Uterus (tissue), 4 donors: ENCODE results near the gene CAPZB. TPM values are rescaled to one million over a fixed set of nuclear protein-coding genes. Genes with fewer than 3 reads are reported as not detected.

Experiments used
- DNase-seq, 2 donors: peaks; one replicate each; pipeline ENCODE4 v3.0.0-alpha.2; 2019 to 2020
- H3K27ac ChIP-seq, 2 donors: fragments of 200-600 bp; sonication (generic); 1 replicate in 1 of 2; 2 replicates in 1 of 2; pipeline ENCODE4 v1.5.1; 2016 to 2018
- H3K27me3 ChIP-seq, 2 donors: fragments of 200-600 bp; sonication (generic); one replicate each; pipeline ENCODE4 v1.5.1; 2018 to 2019; ENCODE audit warnings: control low read depth in 1 of 2
- H3K36me3 ChIP-seq, 2 donors: fragments of 200-600 bp; sonication (generic); one replicate each; pipeline ENCODE4 v1.5.1; 2019; ENCODE audit warnings: control low read depth in 1 of 2
- H3K4me1 ChIP-seq, 2 donors: fragments of 200-600 bp; sonication (generic); one replicate each; pipeline ENCODE4 v1.5.1; 2018 to 2019; ENCODE audit warnings: control low read depth in 1 of 2
- H3K4me3 ChIP-seq, 2 donors: fragments of 200-600 bp; sonication (generic); 1 replicate in 1 of 2; 2 replicates in 1 of 2; pipeline ENCODE4 v1.5.1; 2018 to 2019; ENCODE audit warnings: mild to moderate bottlenecking in 1 of 2
- H3K9me3 ChIP-seq, 2 donors: fragments of 200-600 bp; sonication (generic); one replicate each; pipeline ENCODE4 v1.5.1; 2019; ENCODE audit warnings: control low read depth in 1 of 2
- POLR2A ChIP-seq, 2 donors: fragments of 450-650 bp; IDR thresholded peaks; one replicate each; pipeline ENCODE4 v1.6.1; 2016; ENCODE audit warnings: antibody characterized with exemption in 2 of 2, mild to moderate bottlenecking in 1 of 2, moderate library complexity in 1 of 2
- intact Hi-C: fragments of 100-400 bp; cut with DNase I; formaldehyde crosslinking; loops from one replicate; pipeline ENCODE4 v1.15.1; 2023; ENCODE audit warnings: low total_unique reads
- total RNA-seq, 4 donors: library from RNA; depleted of rRNA in 3 of 4; stranded (reverse); fragments of >200 nt in 3 of 4; gene quantifications; one replicate each; pipeline versions ENCODE4 v1.1.0 to v1.2.4, GENCODE V29; 2014 to 2023
- TF ChIP-seq, protein P1 (sequence below), 4 experiments: fragments of 200-600 bp in 2 of 4; fragments of 450-650 bp in 2 of 4; sonication (generic) in 2 of 4; IDR thresholded peaks; one replicate each; pipeline ENCODE4 v1.5.1; 2016 to 2019; ENCODE audit warnings: antibody characterized with exemption in 4 of 4, mild to moderate bottlenecking in 2 of 4, moderate library complexity in 1 of 4
- donor health status: DM: yes; HTN: yes; CAD: no.

CAPZB gene
- 100 to 1,000 TPM in 3 of 4 donors, 10 to 100 TPM in 1; 94.4 to 281 (median 141) TPM for total RNA-seq

- H3K27ac ChIP-seq: peak within 1 kb of the TSS; percentile 96 to 100
- H3K27me3 ChIP-seq: no peaks in the 10 kb centered on the region
- no peaks in the 10 kb centered on the region for H3K36me3 ChIP-seq
- peak within 1 kb of the TSS; percentile 78 to 99 for H3K4me3 ChIP-seq
- no peaks in the 10 kb centered on the region for H3K9me3 ChIP-seq
- intact Hi-C loops: loop anchor here (10.0 kb wide), 2 partner anchors 91 to 159 kb away; partner anchors contain the start of gene NBL1
- H3K4me1 ChIP-seq: peaks cover 13 to 38% of the 10 kb centered on the region in 2 donors
- TF ChIP-seq, protein P1, sequence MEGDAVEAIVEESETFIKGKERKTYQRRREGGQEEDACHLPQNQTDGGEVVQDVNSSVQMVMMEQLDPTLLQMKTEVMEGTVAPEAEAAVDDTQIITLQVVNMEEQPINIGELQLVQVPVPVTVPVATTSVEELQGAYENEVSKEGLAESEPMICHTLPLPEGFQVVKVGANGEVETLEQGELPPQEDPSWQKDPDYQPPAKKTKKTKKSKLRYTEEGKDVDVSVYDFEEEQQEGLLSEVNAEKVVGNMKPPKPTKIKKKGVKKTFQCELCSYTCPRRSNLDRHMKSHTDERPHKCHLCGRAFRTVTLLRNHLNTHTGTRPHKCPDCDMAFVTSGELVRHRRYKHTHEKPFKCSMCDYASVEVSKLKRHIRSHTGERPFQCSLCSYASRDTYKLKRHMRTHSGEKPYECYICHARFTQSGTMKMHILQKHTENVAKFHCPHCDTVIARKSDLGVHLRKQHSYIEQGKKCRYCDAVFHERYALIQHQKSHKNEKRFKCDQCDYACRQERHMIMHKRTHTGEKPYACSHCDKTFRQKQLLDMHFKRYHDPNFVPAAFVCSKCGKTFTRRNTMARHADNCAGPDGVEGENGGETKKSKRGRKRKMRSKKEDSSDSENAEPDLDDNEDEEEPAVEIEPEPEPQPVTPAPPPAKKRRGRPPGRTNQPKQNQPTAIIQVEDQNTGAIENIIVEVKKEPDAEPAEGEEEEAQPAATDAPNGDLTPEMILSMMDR (IDR thresholded peaks at IDR 0.05): peak in 2 of 4 experiments; percentile 8 to 36
- peak; percentile 82 to 95 for TF ChIP-seq POLR2A (IDR thresholded peaks at IDR 0.05)
- peak; percentile 94 to 96 for DNase-seq
These were observed at the start of gene CAPZB for GRCh38 chr1:19485362-19486187. Gene CAPZB, minus strand, starts transcription at chr1:19485539. Its CDS starts 101 bp downstream, at chr1:19485438.

GRCh38 chr1:19534281-19534680 is 48.9 kb upstream of the CAPZB start:
- Histone ChIP-seq H3K36me3 (no peaks in the 10 kb centered on the region), H3K9me3 (no peaks in the 10 kb centered on the region), H3K27me3 (no peaks in the 10 kb centered on the region), H3K4me1 (no peaks in the 10 kb centered on the region), H3K27ac (no peak overlapping the region), H3K4me3 (no peak overlapping the region)
- no peak for DNase-seq
- TF ChIP-seq POLR2A (IDR thresholded peaks at IDR 0.05): no peak
- TF ChIP-seq, protein P1 (IDR thresholded peaks at IDR 0.05): no peak
- intact Hi-C loops: no loop called here

- no peaks in the 10 kb centered on the region for H3K36me3 ChIP-seq
- H3K9me3 ChIP-seq: no peaks in the 10 kb centered on the region
- H3K4me3 ChIP-seq: no peak overlapping the region
- no peaks in the 10 kb centered on the region for H3K27me3 ChIP-seq
- DNase-seq: no peak
- H3K27ac ChIP-seq: peak overlapping the region in 1 of 2 donors; percentile 67
- intact Hi-C loops: no loop called here
- H3K4me1 ChIP-seq: no peaks in the 10 kb centered on the region
- TF ChIP-seq, protein P1 (IDR thresholded peaks at IDR 0.05): no peak
- TF ChIP-seq POLR2A (IDR thresholded peaks at IDR 0.05): no peak
These were observed 48.3 kb upstream of the CAPZB start for GRCh38 chr1:19533626-19534025.

DNA sequence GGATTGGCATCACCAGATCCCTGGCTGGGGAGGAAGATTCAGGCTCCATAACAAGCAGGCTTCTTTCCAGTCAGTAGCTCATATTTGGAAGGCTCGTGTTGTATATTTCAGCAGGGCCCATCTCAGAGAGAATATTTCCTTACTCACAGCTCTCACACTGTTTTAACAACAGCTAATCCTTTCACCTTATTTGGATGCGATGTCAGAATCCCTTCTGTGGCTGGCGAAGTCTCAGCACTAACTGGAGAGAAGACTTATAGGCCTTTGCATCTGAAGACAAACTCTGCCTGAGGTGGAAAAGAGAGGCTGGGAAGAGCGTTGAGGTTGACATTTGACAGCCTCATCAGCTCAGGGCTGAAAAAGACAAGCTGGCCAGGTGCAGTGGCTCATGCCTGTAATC is 47.2 kb upstream of the CAPZB start:
- no peaks in the 10 kb centered on the region for H3K27me3 ChIP-seq
- DNase-seq: peak; percentile 20 to 44

More for the DNA sequence above, 47.2 kb upstream of the CAPZB start:
- H3K9me3 ChIP-seq: no peaks in the 10 kb centered on the region
- H3K27ac ChIP-seq: peak overlapping the region; percentile 62 to 67
- no peak overlapping the region for H3K4me3 ChIP-seq
- TF ChIP-seq POLR2A (IDR thresholded peaks at IDR 0.05): no peak
- TF ChIP-seq, protein P1 (IDR thresholded peaks at IDR 0.05): no peak
- no peaks in the 10 kb centered on the region for H3K36me3 ChIP-seq
- intact Hi-C loops: no loop called here
- no peaks in the 10 kb centered on the region for H3K4me1 ChIP-seq
